Esophagus muscularis mucosa (tissue), 3 donors: Measurements from ENCODE around the gene ADAMTS17.

Source experiments
- CTCF ChIP-seq, 3 experiments: fragments of 200-600 bp in 2 of 3; fragments of 450-650 bp in 1 of 3; sonication (generic) in 2 of 3; IDR thresholded peaks; one replicate each; pipeline ENCODE4 v1.5.1; 2017 to 2019; ENCODE audit warnings: antibody characterized with exemption in 3 of 3, mild to moderate bottlenecking in 2 of 3, moderate library complexity in 1 of 3
- POLR2A ChIP-seq: fragments of 450-650 bp; IDR thresholded peaks from one replicate; pipeline ENCODE4 v1.6.1; 2017; ENCODE audit warnings: antibody characterized with exemption, moderate library complexity, mild to moderate bottlenecking, low read depth

- TF ChIP-seq POLR2A (no peak), CTCF (IDR thresholded peaks at IDR 0.05) (no peak)
These were observed 87.1 kb downstream of the ADAMTS17 start for GRCh38 chr15:100254691-100255090.
